Breast epithelium (tissue), 3 donors: Measurements from ENCODE around the gene DNAH10.

Source experiments
- CTCF ChIP-seq, 3 donors: fragments of 450-650 bp; IDR thresholded peaks; one replicate each; pipeline ENCODE4 v1.5.1; 2016 to 2017; ENCODE audit warnings: antibody characterized with exemption in 3 of 3, mild to moderate bottlenecking in 3 of 3, moderate library complexity in 3 of 3
- POLR2A ChIP-seq: fragments of 450-650 bp; IDR thresholded peaks from one replicate; pipeline ENCODE4 v1.6.1; 2016; ENCODE audit warnings: antibody characterized with exemption, mild to moderate bottlenecking, moderate library complexity

- TF ChIP-seq CTCF (IDR thresholded peaks at IDR 0.05) (no peak), POLR2A (no peak)
Measured at GRCh38 chr12:123879101-123879500, 117.0 kb downstream of the DNAH10 start.
